ENCODE data around the gene L3MBTL1.
"Not testable (repeated sequence)": the region's sequence is repeated elsewhere in the genome, so short reads cannot be mapped to it uniquely, and the experiment has no call there.

L3MBTL1 gene

DNA sequence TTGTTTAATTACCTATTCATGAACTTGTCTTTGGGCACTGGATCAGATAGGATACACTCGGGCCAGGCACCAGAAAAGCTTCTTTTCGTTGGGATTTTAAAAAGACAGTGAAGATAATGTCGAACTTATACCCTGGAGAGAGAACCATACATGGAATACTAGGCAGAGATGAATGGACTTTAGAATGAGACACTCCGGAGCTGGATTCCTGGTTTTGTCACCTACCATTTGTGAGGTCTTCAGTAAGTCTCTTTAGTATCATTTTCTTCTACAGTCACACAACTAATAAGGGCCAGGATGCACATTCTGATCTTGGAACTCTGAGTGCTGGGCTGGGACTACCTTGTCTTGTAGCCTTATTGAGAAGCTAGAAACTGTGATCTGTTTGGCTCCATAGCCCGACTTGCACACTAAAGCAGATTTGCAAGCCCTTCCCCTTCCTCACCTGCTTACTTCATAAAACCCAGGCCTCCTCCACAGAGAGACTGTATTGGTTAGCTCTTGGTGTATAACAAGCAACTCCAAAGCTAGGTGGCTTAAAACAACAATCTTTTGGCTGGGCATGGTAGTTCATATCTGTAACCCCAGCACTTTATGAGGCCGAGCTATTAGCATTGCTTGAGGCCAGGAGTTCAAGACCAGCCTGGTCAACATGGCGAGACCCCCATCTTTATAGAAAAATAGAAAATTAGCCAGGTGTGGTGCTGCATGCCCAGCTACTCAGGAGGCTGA, 75.8 kb downstream of the L3MBTL1 start:
- DNase-seq (ENCODE audit: low read depth): no peak
- TF ChIP-seq CTCF (conservative IDR thresholded peaks at IDR 0.05; ENCODE audit: control insufficient read depth, insufficient read depth, low read depth, low read length): no peak
- H3K4me3 ChIP-seq (ENCODE audit: control insufficient read depth, low read depth, low read length): no peak overlapping the region

GRCh38 chr20:43583982-43584432, 76.5 kb downstream of the L3MBTL1 start:
- no peak for TF ChIP-seq CTCF (conservative IDR thresholded peaks at IDR 0.05; ENCODE audit: control insufficient read depth, insufficient read depth, low read depth, low read length)
- DNase-seq (ENCODE audit: low read depth): peak; percentile 99
- no peak overlapping the region for H3K4me3 ChIP-seq (ENCODE audit: control insufficient read depth, low read depth, low read length)

DNA sequence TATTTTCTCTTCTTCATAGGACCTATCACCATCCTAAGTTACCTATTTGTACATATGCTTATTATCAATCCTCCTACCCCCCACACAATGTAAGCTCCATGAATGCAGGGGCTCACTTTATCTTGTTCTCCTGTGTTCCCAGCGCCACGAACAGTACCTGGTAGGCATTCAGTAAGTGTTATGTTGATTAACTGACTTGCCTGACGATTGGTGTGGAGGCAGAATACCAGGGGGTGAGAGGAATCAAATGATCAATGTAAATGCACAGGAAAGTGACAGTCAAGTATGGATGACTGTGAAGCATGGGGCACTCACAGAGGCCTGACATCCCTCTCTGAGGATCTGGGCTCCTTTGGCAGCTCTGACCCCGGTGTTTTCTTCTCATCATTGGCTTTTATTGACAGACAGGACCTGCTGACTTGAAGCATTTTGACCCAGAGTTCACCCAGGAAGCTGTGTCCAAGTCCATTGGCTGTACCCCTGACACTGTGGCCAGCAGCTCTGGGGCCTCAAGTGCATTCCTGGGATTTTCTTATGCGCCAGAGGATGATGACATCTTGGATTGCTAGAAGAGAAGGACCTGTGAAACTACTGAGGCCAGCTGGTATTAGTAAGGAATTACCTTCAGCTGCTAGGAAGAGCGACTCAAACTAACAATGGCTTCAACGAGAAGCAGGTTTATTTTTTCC, 77.1 kb downstream of the L3MBTL1 start:
- H3K4me3 ChIP-seq (ENCODE audit: control insufficient read depth, low read depth, low read length): no peak overlapping the region
- DNase-seq (ENCODE audit: low read depth): peak; percentile 31
- no peak for TF ChIP-seq CTCF (conservative IDR thresholded peaks at IDR 0.05; ENCODE audit: control insufficient read depth, insufficient read depth, low read depth, low read length)

GRCh38 chr20:43586641-43587040, 79.1 kb downstream of the L3MBTL1 start:
- no peak overlapping the region for H3K4me3 ChIP-seq (ENCODE audit: control insufficient read depth, low read depth, low read length)
- DNase-seq (ENCODE audit: low read depth): no peak
- no peak for TF ChIP-seq CTCF (conservative IDR thresholded peaks at IDR 0.05; ENCODE audit: control insufficient read depth, insufficient read depth, low read depth, low read length)

- not testable (repeated sequence) for H3K4me3 ChIP-seq (ENCODE audit: control insufficient read depth, low read depth, low read length); DNase-seq (ENCODE audit: low read depth)
Observed at GRCh38 chr20:43588526-43588925, 81.0 kb downstream of the L3MBTL1 start.

- peak overlapping the region; percentile 90 for H3K4me3 ChIP-seq (ENCODE audit: control insufficient read depth, low read depth, low read length)
Observed at GRCh38 chr20:43590036-43590391, 82.5 kb downstream of the L3MBTL1 start.

More at GRCh38 chr20:43590036-43590391, 82.5 kb downstream of the L3MBTL1 start:
- DNase-seq (ENCODE audit: low read depth): no peak
- no peak for TF ChIP-seq CTCF (conservative IDR thresholded peaks at IDR 0.05; ENCODE audit: control insufficient read depth, insufficient read depth, low read depth, low read length)
